GM23248 (cell line): Measurements from ENCODE around the gene GRB10. TPM values are rescaled to one million over a fixed set of nuclear protein-coding genes. Genes with fewer than 3 reads are reported as not detected.

Experiments used
- DNase-seq: peaks from one replicate; pipeline ENCODE4 v3.0.0-alpha.2; 2015
- H2AFZ ChIP-seq: fragments of 200-600 bp; sonication (generic); 2 replicates; pipeline ENCODE4 v1.6.1; 2016; ENCODE audit warnings: antibody characterized with exemption
- H3F3A ChIP-seq: fragments of 200-600 bp; sonication (generic); 2 replicates; pipeline ENCODE4 v1.6.1; 2016; ENCODE audit warnings: mild to moderate bottlenecking, antibody characterized with exemption, mixed run types; ENCODE audit not compliant: insufficient read depth
- H3K27ac ChIP-seq: fragments of 200-600 bp; sonication (generic); 2 replicates; pipeline ENCODE4 v1.5.1; 2016; ENCODE audit warnings: mild to moderate bottlenecking
- H3K27me3 ChIP-seq: fragments of 200-600 bp; sonication (generic); replicated peaks from 2 replicates; pipeline ENCODE4 v1.6.1; 2016; ENCODE audit warnings: mild to moderate bottlenecking; ENCODE audit not compliant: insufficient read depth
- H3K36me3 ChIP-seq: fragments of 200-600 bp; sonication (generic); 2 replicates; pipeline ENCODE4 v1.6.1; 2016; ENCODE audit warnings: low read depth, mild to moderate bottlenecking
- H3K4me1 ChIP-seq: fragments of 200-600 bp; sonication (generic); 2 replicates; pipeline ENCODE4 v1.6.1; 2016; ENCODE audit warnings: mild to moderate bottlenecking; ENCODE audit not compliant: insufficient read depth
- H3K4me2 ChIP-seq: fragments of 200-600 bp; sonication (generic); one replicate; pipeline ENCODE4 v1.6.1; 2016; ENCODE audit warnings: mild to moderate bottlenecking; ENCODE audit not compliant: unreplicated experiment
- H3K4me3 ChIP-seq: fragments of 200-600 bp; sonication (generic); 2 replicates; pipeline ENCODE4 v1.5.1; 2016; ENCODE audit warnings: mild to moderate bottlenecking
- H3K79me2 ChIP-seq: fragments of 200-600 bp; sonication (generic); 2 replicates; pipeline ENCODE4 v1.6.1; 2016; ENCODE audit warnings: mild to moderate bottlenecking; ENCODE audit not compliant: insufficient read depth
- H3K9ac ChIP-seq: fragments of 200-600 bp; sonication (generic); 2 replicates; pipeline ENCODE4 v1.6.1; 2016; ENCODE audit warnings: mild to moderate bottlenecking
- H3K9me2 ChIP-seq: fragments of 200-600 bp; sonication (generic); 2 replicates; pipeline ENCODE4 v1.6.1; 2016; ENCODE audit warnings: mixed run types, mild to moderate bottlenecking, moderate library complexity; ENCODE audit not compliant: insufficient read depth
- H3K9me3 ChIP-seq: fragments of 200-600 bp; sonication (generic); one replicate; pipeline ENCODE4 v1.6.1; 2017; ENCODE audit warnings: low read depth
- H4K20me1 ChIP-seq: fragments of 200-600 bp; sonication (generic); 2 replicates; pipeline ENCODE4 v1.6.0; 2016; ENCODE audit not compliant: insufficient read depth
- EZH2 ChIP-seq: fragments of 200-600 bp; sonication (generic); IDR thresholded peaks from 2 replicates; pipeline ENCODE4 v1.6.1; 2018; ENCODE audit warnings: antibody characterized with exemption, mild to moderate bottlenecking; ENCODE audit not compliant: insufficient read depth, poor library complexity, severe bottlenecking
- EZH2phosphoT487 ChIP-seq: fragments of 200-600 bp; sonication (generic); IDR thresholded peaks from 2 replicates; pipeline ENCODE4 v1.6.1; 2018; ENCODE audit warnings: antibody characterized with exemption, moderate library complexity, mild to moderate bottlenecking, low read depth; ENCODE audit not compliant: insufficient read depth
- WGBS, 2 experiments: methylation state at CpG; one replicate each; pipeline ENCODE4 v1.1.6; 2015 to 2017; ENCODE audit warnings: low lambda C conversion rate in 2 of 2, low coverage in 1 of 2; ENCODE audit errors: missing lambda C conversion rate in 2 of 2; 5-methylcytosine and 5-hydroxymethylcytosine counted together
- in situ Hi-C: fragments of 300-500 bp; cut with MboI; formaldehyde crosslinking; loops from 2 replicates; pipeline ENCODE4 v1.15.0; 2020
- polyA plus RNA-seq: library from polyadenylated mRNA; unstranded; fragments of >200 nt; fragmentation: Nextera tagmentation; extraction: Ambion mirVana; gene quantifications from 2 replicates; pipeline ENCODE4 v1.2.1, GENCODE V29; 2016
- total RNA-seq: library from RNA; depleted of rRNA; stranded (reverse); fragments of >200 nt; shearing (Covaris generic); gene quantifications from 2 replicates; pipeline ENCODE4 v1.2.3, GENCODE V29; 2014

Gene GRB10
- total and polyA plus RNA-seq, 2 experiments from 2014 or later: 12.9 to 25.9 TPM

- peak; percentile 37 for DNase-seq
- H3K4me3 ChIP-seq: no peak overlapping the region
- no peak overlapping the region for H3K4me2 ChIP-seq
- no peak overlapping the region for H3K27ac ChIP-seq
- no peaks in the 10 kb centered on the region for H3K4me1 ChIP-seq
- H3K27me3 ChIP-seq: no peaks in the 10 kb centered on the region
- H3K9ac ChIP-seq: no peak overlapping the region
- no peaks in the 10 kb centered on the region for H4K20me1 ChIP-seq
- in situ Hi-C loops: loop anchor here (10.0 kb wide), 1 partner anchor 448 kb away; no protein-coding TSS in a partner anchor
- H3K9me2 ChIP-seq: no peaks in the 10 kb centered on the region
- no peak overlapping the region for H2AFZ ChIP-seq
- peaks cover 6% of the 10 kb centered on the region; the same call in 1 of the 2 replicates for H3K36me3 ChIP-seq
- no peaks in the 10 kb centered on the region for H3K79me2 ChIP-seq
- 50 to 71% methylated on average over 3 of the region's 3 CpGs for WGBS, 2 experiments
- TF ChIP-seq EZH2 (no peak), EZH2phosphoT487 (no peak)
- no peaks in the 10 kb centered on the region for H3K9me3 ChIP-seq
- no peaks in the 10 kb centered on the region for H3F3A ChIP-seq
Measured at GRCh38 chr7:50696810-50697582, 85.7 kb downstream of the GRB10 start.

- Histone ChIP-seq H3K27me3 (no peaks in the 10 kb centered on the region), H3K4me2 (no peak overlapping the region), H2AFZ (no peak overlapping the region), H3K9me3 (no peaks in the 10 kb centered on the region), H3F3A (no peaks in the 10 kb centered on the region), H3K4me1 (no peaks in the 10 kb centered on the region), H3K79me2 (no peaks in the 10 kb centered on the region), H3K4me3 (no peak overlapping the region), H3K27ac (no peak overlapping the region), H3K36me3 (no peaks in the 10 kb centered on the region), H3K9ac (no peak overlapping the region), H3K9me2 (no peaks in the 10 kb centered on the region), H4K20me1 (no peaks in the 10 kb centered on the region)
- TF ChIP-seq EZH2phosphoT487: no peak
- TF ChIP-seq EZH2: no peak
- WGBS, 2 experiments: 84 to 93% methylated on average over 2 of the region's 2 CpGs
- in situ Hi-C loops: loop anchor here (10.0 kb wide), 1 partner anchor 450 kb away; no protein-coding TSS in a partner anchor
- DNase-seq: no peak
Measured at GRCh38 chr7:50695026-50695425, 87.7 kb downstream of the GRB10 start.

GRCh38 chr7:50693455-50694130 is 89.1 kb downstream of the GRB10 start:
- in situ Hi-C loops: loop anchor here (10.0 kb wide), 1 partner anchor 451 kb away; no protein-coding TSS in a partner anchor

GRCh38 chr7:50690541-50691011 is 92.1 kb downstream of the GRB10 start:
- in situ Hi-C loops: loop anchor here (10.0 kb wide), 1 partner anchor 454 kb away; no protein-coding TSS in a partner anchor

More at GRCh38 chr7:50693455-50694130, 89.1 kb downstream of the GRB10 start:
- Histone ChIP-seq H3F3A (no peaks in the 10 kb centered on the region), H3K4me2 (no peak overlapping the region), H3K9me2 (no peaks in the 10 kb centered on the region), H3K9me3 (no peaks in the 10 kb centered on the region), H4K20me1 (no peaks in the 10 kb centered on the region), H3K79me2 (no peaks in the 10 kb centered on the region), H3K9ac (no peak overlapping the region), H3K27me3 (no peaks in the 10 kb centered on the region), H3K4me3 (no peak overlapping the region), H2AFZ (no peak overlapping the region), H3K4me1 (no peaks in the 10 kb centered on the region), H3K36me3 (no peaks in the 10 kb centered on the region), H3K27ac (no peak overlapping the region)
- no peak for DNase-seq
- WGBS, 2 experiments: 90 to 92% methylated on average over 8 of the region's 8 CpGs
- no peak for TF ChIP-seq EZH2
- no peak for TF ChIP-seq EZH2phosphoT487

More at GRCh38 chr7:50690541-50691011, 92.1 kb downstream of the GRB10 start:
- TF ChIP-seq EZH2 (no peak), EZH2phosphoT487 (no peak)
- no peak overlapping the region for H3K9ac ChIP-seq
- no peaks in the 10 kb centered on the region for H3K9me2 ChIP-seq
- no peak overlapping the region for H3K27ac ChIP-seq
- no peaks in the 10 kb centered on the region for H3K36me3 ChIP-seq
- H2AFZ ChIP-seq: no peak overlapping the region
- H3K4me1 ChIP-seq: no peaks in the 10 kb centered on the region
- DNase-seq: no peak
- no peaks in the 10 kb centered on the region for H4K20me1 ChIP-seq
- 0 out of 2 replicates have a peak, but pooled peaks cover 6% of the 10 kb centered on the region for H3K79me2 ChIP-seq
- no peaks in the 10 kb centered on the region for H3K27me3 ChIP-seq
- no peak overlapping the region for H3K4me2 ChIP-seq
- H3K4me3 ChIP-seq: no peak overlapping the region
- no peaks in the 10 kb centered on the region for H3K9me3 ChIP-seq
- H3F3A ChIP-seq: no peaks in the 10 kb centered on the region
- WGBS, 2 experiments: 78 to 79% methylated on average over 11 of the region's 11 CpGs
